ENCODE measurements around the gene CCDC197. TPM values are rescaled to one million over a fixed set of nuclear protein-coding genes. Genes with fewer than 3 reads are reported as not detected.
A peak's percentile ranks its signal among the peaks of the same experiment; 100 is the strongest.

Gene CCDC197
- total and polyA plus RNA-seq, 2 donors (not counting 1 experiment from before 2014, with no cell fraction given), result not detected

GRCh38 chr14:93960774-93961438 is 36.2 kb upstream of the CCDC197 start:
- Mint-ChIP-seq H3K27me3 (no peaks in the 10 kb centered on the region), H3K27ac (peak overlapping the region; percentile 88), H3K9me3 (ENCODE audit: insufficient read depth) (peaks cover 3% of the 10 kb centered on the region), H3K4me1 (peaks cover 90% of the 10 kb centered on the region), H3K4me3 (peak overlapping the region; percentile 73)
- no peak for TF ChIP-seq CTCF (IDR thresholded peaks at IDR 0.05)
- TF ChIP-seq EZH2 (IDR thresholded peaks at IDR 0.05; ENCODE audit: borderline replicate concordance, insufficient read depth, low read depth, low read length, poor library complexity, severe bottlenecking), result no peak
- intact Hi-C loops (cut with micrococcal nuclease), result loop anchor here (10.0 kb wide), 1 partner anchor 756 kb away; the partner anchor contains the start of genes GON7 and UBR7
- Histone ChIP-seq H3K4me1 (ENCODE audit: control insufficient read depth in 2 of 2, insufficient read depth in 2 of 2, low read length in 2 of 2) (peaks cover 86% of the 10 kb centered on the region in 2 donors), H3K9me3 (ENCODE audit: control extremely low read depth in 1 of 3, control insufficient read depth in 2 of 3, insufficient read depth in 1 of 3, low read length in 2 of 3) (no peaks in the 10 kb centered on the region), H3K27ac (ENCODE audit: low read length in 2 of 2) (peak overlapping the region; percentile 57 to 68), H3K79me2 (ENCODE audit: control insufficient read depth, insufficient read depth, low read length) (peaks cover 5% of the 10 kb centered on the region), H4K20me1 (ENCODE audit: control insufficient read depth, insufficient read depth, low read length, poor library complexity, severe bottlenecking) (no peaks in the 10 kb centered on the region), H3K36me3 (replicated peaks in 1 of 2; ENCODE audit: control extremely low read depth in 1 of 2, control insufficient read depth in 1 of 2, extremely low read depth in 1 of 2, insufficient read depth in 2 of 2, low read length in 1 of 2) (no peaks in the 10 kb centered on the region), H2AFZ (ENCODE audit: insufficient read depth, low read depth, low read length, poor library complexity, severe bottlenecking) (no peak overlapping the region), H3K9ac (ENCODE audit: low read length) (no peak overlapping the region), H3K4me3 (ENCODE audit: control extremely low read depth in 1 of 5, extremely low read depth in 1 of 5, insufficient read depth in 1 of 5, low read depth in 2 of 5, low read length in 4 of 5) (no peak overlapping the region), H3K27me3 (replicated peaks in 1 of 4; ENCODE audit: control extremely low read depth in 1 of 4, control insufficient read depth in 3 of 4, insufficient read depth in 4 of 4, low read length in 3 of 4) (no peaks in the 10 kb centered on the region), H3K4me2 (replicated peaks; ENCODE audit: low read depth, low read length, poor library complexity, severe bottlenecking) (peak overlapping the region; percentile 26)
- ChIA-PET POLR2A (interaction anchor here (3.3 kb wide), 1 partner anchor 9 kb away, joined by 12 read pairs; no protein-coding TSS in a partner anchor), CTCF (interaction anchor here (1.6 to 37.7 kb wide), 3 partner anchors 9 to 40 kb away, joined by 4 to 1036 read pairs (median 117); no protein-coding TSS in a partner anchor)
- ATAC-seq (ENCODE audit: low read depth) (no peak), DNase-seq (no peak)
- no CpG with 5 or more reads among the region's 3 CpGs for WGBS (ENCODE audit: insufficient coverage)

GRCh38 chr14:93961620-93962019 is 35.5 kb upstream of the CCDC197 start:
- Mint-ChIP-seq H3K4me3 (peak overlapping the region; percentile 73), H3K9me3 (ENCODE audit: insufficient read depth) (peaks cover 3% of the 10 kb centered on the region), H3K27me3 (no peaks in the 10 kb centered on the region), H3K27ac (peak overlapping the region; percentile 88), H3K4me1 (peaks cover 91% of the 10 kb centered on the region)
- Histone ChIP-seq H2AFZ (ENCODE audit: insufficient read depth, low read depth, low read length, poor library complexity, severe bottlenecking) (no peak overlapping the region), H3K27me3 (replicated peaks in 1 of 4; ENCODE audit: control extremely low read depth in 1 of 4, control insufficient read depth in 3 of 4, insufficient read depth in 4 of 4, low read length in 3 of 4) (no peaks in the 10 kb centered on the region), H3K27ac (ENCODE audit: low read length in 2 of 2) (peak overlapping the region; percentile 57 to 60), H3K9me3 (ENCODE audit: control extremely low read depth in 1 of 3, control insufficient read depth in 2 of 3, insufficient read depth in 1 of 3, low read length in 2 of 3) (no peaks in the 10 kb centered on the region), H3K79me2 (ENCODE audit: control insufficient read depth, insufficient read depth, low read length) (peaks cover 5% of the 10 kb centered on the region), H3K4me1 (ENCODE audit: control insufficient read depth in 2 of 2, insufficient read depth in 2 of 2, low read length in 2 of 2) (peaks cover 86% of the 10 kb centered on the region in 2 donors), H3K4me2 (replicated peaks; ENCODE audit: low read depth, low read length, poor library complexity, severe bottlenecking) (peak overlapping the region; percentile 26), H3K9ac (ENCODE audit: low read length) (no peak overlapping the region), H3K36me3 (replicated peaks in 1 of 2; ENCODE audit: control extremely low read depth in 1 of 2, control insufficient read depth in 1 of 2, extremely low read depth in 1 of 2, insufficient read depth in 2 of 2, low read length in 1 of 2) (no peaks in the 10 kb centered on the region), H4K20me1 (ENCODE audit: control insufficient read depth, insufficient read depth, low read length, poor library complexity, severe bottlenecking) (no peaks in the 10 kb centered on the region), H3K4me3 (ENCODE audit: control extremely low read depth in 1 of 5, extremely low read depth in 1 of 5, insufficient read depth in 1 of 5, low read depth in 2 of 5, low read length in 4 of 5) (no peak overlapping the region)
- POLR2A ChIA-PET, result interaction anchor here (2.1 kb wide), 1 partner anchor 22 kb away, joined by 10 read pairs; no protein-coding TSS in a partner anchor
- CTCF ChIA-PET, result interaction anchor here (9.0 to 37.7 kb wide), 2 partner anchors 9 to 19 kb away, joined by 117 to 1036 read pairs; no protein-coding TSS in a partner anchor
- TF ChIP-seq CTCF (IDR thresholded peaks at IDR 0.05), result no peak
- no peak for TF ChIP-seq EZH2 (IDR thresholded peaks at IDR 0.05; ENCODE audit: borderline replicate concordance, insufficient read depth, low read depth, low read length, poor library complexity, severe bottlenecking)
- DNase-seq, result no peak
- ATAC-seq (ENCODE audit: low read depth), result no peak
- intact Hi-C loops (cut with micrococcal nuclease), result loop anchor here (2.0 to 10.0 kb wide), 5 partner anchors 17 to 757 kb away; partner anchors contain the start of genes BTBD7, DDX24, GON7 and IFI27L1
- WGBS (ENCODE audit: insufficient coverage), result 80% methylated on average over 7 of the region's 8 CpGs

Measured in B cell (primary cell).